K562 (cell line): Measurements from ENCODE around the gene COLEC12. TPM values are rescaled to one million over a fixed set of nuclear protein-coding genes. Genes with fewer than 3 reads are reported as not detected.

Experiments used
- ATAC-seq: fragments of 200-7000 bp; cut with Tn5 transposase; 3 replicates; pipeline ENCODE4 v1.9.1; 2020; ENCODE audit warnings: moderate library complexity
- BruUV-seq: library from RNA; stranded (reverse); fragments of 400-500 nt; replicated peaks from 2 replicates; lab custom pipeline; 2021; lab: Mats Ljungman, UMichigan
- CTCF ChIA-PET: fragments of 300-600 bp; formaldehyde crosslinking; extraction: SDS; loops from one replicate; lab custom pipeline; 2021; ENCODE audit warnings: low intra/inter-chr PET ratio; lab: Yijun Ruan, JAX
- POLR2A ChIA-PET: fragments of 300-600, 350-650 bp; sonication (Branson Sonifier 250); formaldehyde crosslinking; extraction: SDS; loops from one replicate; lab custom pipeline; 2021; ENCODE audit warnings: antibody characterized with exemption, inconsistent platforms; lab: Yijun Ruan, JAX
- DNase-seq, 4 experiments: peaks; one replicate each; pipeline versions ENCODE4 v3.0.0 to v3.0.0-alpha.2; 2011 to 2018; ENCODE audit warnings: low spot score in 3 of 4, mixed read lengths in 3 of 4; ENCODE audit errors: extremely low read depth in 1 of 4
- FAIRE-seq: peaks from 2 replicates; lab custom pipeline; 2011; peaks lifted over from hg19 to GRCh38; lab: Jason Lieb, UNC
- H2AFZ ChIP-seq: 2 replicates; pipeline ENCODE4 v1.6.0; 2011; ENCODE audit warnings: low read depth, low read length, control low read depth, inconsistent platforms
- H3K27ac ChIP-seq: fragments of 200-600 bp; 3 replicates; pipeline ENCODE4 v1.8.0; 2011; ENCODE audit warnings: low read depth, mild to moderate bottlenecking, control low read depth, inconsistent platforms, low read length, moderate library complexity, mixed read lengths; ENCODE audit errors: extremely low read depth
- H3K27me3 ChIP-seq, 2 experiments: fragments of 300-600 bp in 1 of 2; 2 replicates in 1 of 2; 3 replicates in 1 of 2; pipeline versions ENCODE4 v1.6.0 to v1.8.0; 2011; ENCODE audit warnings: inconsistent platforms in 2 of 2, low read length in 2 of 2, mild to moderate bottlenecking in 1 of 2, mixed read lengths in 1 of 2, moderate library complexity in 1 of 2; ENCODE audit not compliant: control insufficient read depth in 2 of 2, insufficient read depth in 2 of 2
- H3K36me3 ChIP-seq: fragments of 300-600 bp; 3 replicates; pipeline ENCODE4 v1.8.0; 2011; ENCODE audit warnings: mild to moderate bottlenecking, low read length, inconsistent platforms; ENCODE audit not compliant: control insufficient read depth, insufficient read depth
- H3K4me1 ChIP-seq, 2 experiments: fragments of 200-600 bp in 1 of 2; replicated peaks in 1 of 2; 2 replicates in 1 of 2; 3 replicates in 1 of 2; pipeline versions ENCODE4 v1.5.1 to v1.8.0; 2011; ENCODE audit warnings: inconsistent platforms in 2 of 2, low read length in 2 of 2, mild to moderate bottlenecking in 1 of 2, mixed read lengths in 1 of 2, moderate library complexity in 1 of 2; ENCODE audit not compliant: control insufficient read depth in 2 of 2, insufficient read depth in 2 of 2
- H3K4me2 ChIP-seq: 2 replicates; pipeline ENCODE4 v1.6.1; 2011; ENCODE audit warnings: low read length, control low read depth, inconsistent platforms, mixed read lengths; ENCODE audit not compliant: insufficient read depth
- H3K4me3 ChIP-seq: fragments of 200-600 bp; sonication (generic), shearing (Covaris generic); 2 replicates; pipeline ENCODE4 v1.5.1; 2016; ENCODE audit warnings: control low read depth, inconsistent platforms
- H3K79me2 ChIP-seq: fragments of 200-600 bp; 3 replicates; pipeline ENCODE4 v1.8.0; 2011; ENCODE audit warnings: low read length, inconsistent platforms; ENCODE audit not compliant: control insufficient read depth, insufficient read depth
- H3K9ac ChIP-seq, 2 experiments: 2 replicates each; pipeline versions ENCODE4 v1.6.0 to v1.6.1; 2011; ENCODE audit warnings: low read depth in 2 of 2, low read length in 2 of 2, control low read depth in 1 of 2, inconsistent platforms in 1 of 2, mild to moderate bottlenecking in 1 of 2, mixed read lengths in 1 of 2; ENCODE audit not compliant: insufficient read depth in 1 of 2
- H3K9me1 ChIP-seq: one replicate; pipeline ENCODE4 v1.6.0; 2011; ENCODE audit warnings: inconsistent platforms, mild to moderate bottlenecking, low read length, moderate library complexity; ENCODE audit not compliant: control insufficient read depth, insufficient read depth
- H3K9me3 ChIP-seq: replicated peaks from 2 replicates; pipeline ENCODE4 v1.5.1; 2011; ENCODE audit warnings: low read depth, low read length, inconsistent platforms; ENCODE audit not compliant: control insufficient read depth, insufficient read depth
- H4K20me1 ChIP-seq: replicated peaks from 2 replicates; pipeline ENCODE4 v1.6.1; 2011; ENCODE audit warnings: low read length, inconsistent platforms, mixed read lengths; ENCODE audit not compliant: control insufficient read depth, insufficient read depth
- CEBPB ChIP-seq: fragments of 450-650 bp; IDR thresholded peaks from 2 replicates; pipeline ENCODE4 v1.6.1; 2016; ENCODE audit warnings: missing genetic modification characterization, missing compliant biosample characterization
- CEBPG ChIP-seq, 3 experiments: fragments of 200-800 bp in 1 of 3; sonication (Bioruptor generic) in 1 of 3; sonication (generic) in 1 of 3; formaldehyde crosslinking in 1 of 3; IDR thresholded peaks in 2 of 3; conservative IDR thresholded peaks in 1 of 3; 2 replicates each; pipeline versions ENCODE4 v1.6.1 to v1.8.0; 2016 to 2022; ENCODE audit warnings: missing compliant biosample characterization in 2 of 3, missing genetic modification characterization in 2 of 3, mild to moderate bottlenecking in 1 of 3, missing genetic modification reagents in 1 of 3
- FOXJ3 ChIP-seq: sonication (generic); formaldehyde crosslinking; IDR thresholded peaks from 2 replicates; pipeline ENCODE4 v1.4.0; 2020; ENCODE audit warnings: mild to moderate bottlenecking, missing genetic modification reagents
- ZNF184 ChIP-seq: sonication (generic); formaldehyde crosslinking; IDR thresholded peaks from 2 replicates; pipeline ENCODE4 v1.5.0; 2020; ENCODE audit warnings: missing genetic modification reagents
- WGBS: fragments of 100-300 bp; shearing (Covaris generic); methylation state at CpG from one replicate; pipeline ENCODE4 v1.1.6; 2016; ENCODE audit warnings: low coverage, mixed read lengths; ENCODE audit not compliant: insufficient coverage; ENCODE audit errors: missing lambda C conversion rate; 5-methylcytosine and 5-hydroxymethylcytosine counted together
- in situ Hi-C: fragments of 300-500 bp; cut with MboI; formaldehyde crosslinking; loops from 4 replicates; pipeline ENCODE4 v1.15.0; 2018; ENCODE audit warnings: inconsistent platforms, mixed read lengths
- intact Hi-C: fragments of 100-400 bp; cut with micrococcal nuclease; formaldehyde crosslinking; loops from 2 replicates; pipeline ENCODE4 v1.14.2; 2022
- polyA plus RNA-seq, 8 experiments: library from polyadenylated mRNA; depleted of rRNA in 4 of 8; stranded (reverse) in 5 of 8; unstranded in 3 of 8; fragments of >200 nt; fragmentation: Nextera tagmentation in 2 of 8; fragmentation: Illumina TruSeq in 1 of 8; extraction: Ambion mirVana in 2 of 8; extraction: Trizol in 1 of 8; gene quantifications; 2 replicates each; pipeline versions ENCODE4 v1.2.1 to v1.2.3, GENCODE V29; 2011 to 2014; ENCODE audit warnings: inconsistent platforms in 1 of 8, missing spikeins in 1 of 8
- total RNA-seq, 7 experiments: library from RNA; depleted of rRNA in 6 of 7; stranded (reverse); fragments of >200 nt in 6 of 7; fragmentation: Illumina TruSeq in 2 of 7; extraction: Trizol in 2 of 7; gene quantifications; 2 replicates each; pipeline versions ENCODE4 v1.2.1 to v1.2.3, GENCODE V29; 2011 to 2021; ENCODE audit warnings: low replicate concordance in 1 of 7
- TF ChIP-seq, protein P1 (sequence below): fragments of 450-650 bp; IDR thresholded peaks from 2 replicates; pipeline ENCODE4 v1.6.1; 2016; ENCODE audit warnings: missing biosample characterization, missing genetic modification characterization
- TF ChIP-seq, protein P2 (sequence below): fragments of 450-650 bp; IDR thresholded peaks from one replicate; pipeline ENCODE4 v1.6.1; 2018; ENCODE audit warnings: mild to moderate bottlenecking, moderate library complexity; ENCODE audit not compliant: partially characterized antibody
- TF ChIP-seq, protein P3 (sequence below): IDR thresholded peaks from 2 replicates; pipeline ENCODE4 v1.6.1; 2011; ENCODE audit warnings: borderline replicate concordance, low read depth, mild to moderate bottlenecking, moderate library complexity, low read length; ENCODE audit not compliant: insufficient read depth, poor library complexity, severe bottlenecking
- TF ChIP-seq, protein P4 (sequence below): sonication (generic); formaldehyde crosslinking; IDR thresholded peaks from 2 replicates; pipeline ENCODE4 v1.8.1; 2023; ENCODE audit warnings: mild to moderate bottlenecking, missing genetic modification reagents

Gene COLEC12
- total and polyA plus RNA-seq, 9 of the 15 experiments (the other 6 are each of a cell fraction or from before 2014, with no cell fraction given): 0.04 TPM; not detected in 8

DNA sequence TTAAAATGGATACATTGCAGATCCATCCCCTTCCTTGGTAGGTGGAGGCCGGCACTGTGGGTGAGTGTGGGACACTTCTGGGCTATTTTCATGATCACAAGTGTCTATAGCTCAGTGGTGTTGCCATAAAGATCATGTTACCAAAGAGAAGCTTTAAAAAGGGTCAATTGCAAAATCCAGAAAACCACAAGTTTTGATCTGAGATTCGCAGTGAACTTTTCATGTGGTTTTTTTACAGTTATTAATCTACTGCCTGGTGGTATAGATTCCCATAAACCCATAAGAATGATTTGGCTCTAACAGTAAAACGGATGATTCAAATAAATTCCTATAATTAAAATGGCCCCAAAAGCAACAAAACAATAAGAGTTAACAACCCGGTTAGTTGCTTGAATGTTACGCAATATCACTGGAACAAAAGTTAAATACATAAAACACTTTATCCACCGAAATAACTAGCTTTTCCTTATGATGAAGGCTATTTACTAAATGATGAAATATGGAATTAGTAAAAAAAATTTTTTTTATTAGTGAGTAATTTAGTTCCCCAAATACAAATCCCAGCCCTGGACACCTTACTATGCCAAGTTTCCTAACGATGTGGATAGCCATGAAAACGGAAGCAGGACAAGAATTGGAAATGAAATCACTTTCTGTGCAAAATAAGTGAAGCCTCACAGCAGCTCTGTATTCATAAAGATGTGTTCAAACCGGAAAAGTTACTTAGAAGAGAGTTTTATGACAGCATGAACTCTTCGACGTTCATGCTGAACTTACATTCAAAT, 137.0 kb downstream of the COLEC12 start:
- in situ Hi-C loops: no loop called here
- no peak overlapping the region for H3K27ac ChIP-seq
- ATAC-seq: no peak
- no peaks in the 10 kb centered on the region for H3K36me3 ChIP-seq
- no peak for FAIRE-seq
- POLR2A ChIA-PET: no interaction called here
- CTCF ChIA-PET: no interaction called here
- no peaks in the 10 kb centered on the region for H3K4me1 ChIP-seq
- intact Hi-C loops: no loop called here
- H3K9ac ChIP-seq: no peak overlapping the region
- H2AFZ ChIP-seq: no peak overlapping the region
- H3K4me2 ChIP-seq: no peak overlapping the region
- BruUV-seq: no TSS peak
- TF ChIP-seq ZNF184 (CRISPR knock-in tag): no peak
- TF ChIP-seq, protein P1, sequence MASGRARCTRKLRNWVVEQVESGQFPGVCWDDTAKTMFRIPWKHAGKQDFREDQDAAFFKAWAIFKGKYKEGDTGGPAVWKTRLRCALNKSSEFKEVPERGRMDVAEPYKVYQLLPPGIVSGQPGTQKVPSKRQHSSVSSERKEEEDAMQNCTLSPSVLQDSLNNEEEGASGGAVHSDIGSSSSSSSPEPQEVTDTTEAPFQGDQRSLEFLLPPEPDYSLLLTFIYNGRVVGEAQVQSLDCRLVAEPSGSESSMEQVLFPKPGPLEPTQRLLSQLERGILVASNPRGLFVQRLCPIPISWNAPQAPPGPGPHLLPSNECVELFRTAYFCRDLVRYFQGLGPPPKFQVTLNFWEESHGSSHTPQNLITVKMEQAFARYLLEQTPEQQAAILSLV (tag): 0 out of 2 replicates have a peak, but pooled peaks have one; percentile 55
- TF ChIP-seq, protein P2, sequence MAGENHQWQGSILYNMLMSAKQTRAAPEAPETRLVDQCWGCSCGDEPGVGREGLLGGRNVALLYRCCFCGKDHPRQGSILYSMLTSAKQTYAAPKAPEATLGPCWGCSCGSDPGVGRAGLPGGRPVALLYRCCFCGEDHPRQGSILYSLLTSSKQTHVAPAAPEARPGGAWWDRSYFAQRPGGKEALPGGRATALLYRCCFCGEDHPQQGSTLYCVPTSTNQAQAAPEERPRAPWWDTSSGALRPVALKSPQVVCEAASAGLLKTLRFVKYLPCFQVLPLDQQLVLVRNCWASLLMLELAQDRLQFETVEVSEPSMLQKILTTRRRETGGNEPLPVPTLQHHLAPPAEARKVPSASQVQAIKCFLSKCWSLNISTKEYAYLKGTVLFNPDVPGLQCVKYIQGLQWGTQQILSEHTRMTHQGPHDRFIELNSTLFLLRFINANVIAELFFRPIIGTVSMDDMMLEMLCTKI: no peak
- TF ChIP-seq, protein P3, sequence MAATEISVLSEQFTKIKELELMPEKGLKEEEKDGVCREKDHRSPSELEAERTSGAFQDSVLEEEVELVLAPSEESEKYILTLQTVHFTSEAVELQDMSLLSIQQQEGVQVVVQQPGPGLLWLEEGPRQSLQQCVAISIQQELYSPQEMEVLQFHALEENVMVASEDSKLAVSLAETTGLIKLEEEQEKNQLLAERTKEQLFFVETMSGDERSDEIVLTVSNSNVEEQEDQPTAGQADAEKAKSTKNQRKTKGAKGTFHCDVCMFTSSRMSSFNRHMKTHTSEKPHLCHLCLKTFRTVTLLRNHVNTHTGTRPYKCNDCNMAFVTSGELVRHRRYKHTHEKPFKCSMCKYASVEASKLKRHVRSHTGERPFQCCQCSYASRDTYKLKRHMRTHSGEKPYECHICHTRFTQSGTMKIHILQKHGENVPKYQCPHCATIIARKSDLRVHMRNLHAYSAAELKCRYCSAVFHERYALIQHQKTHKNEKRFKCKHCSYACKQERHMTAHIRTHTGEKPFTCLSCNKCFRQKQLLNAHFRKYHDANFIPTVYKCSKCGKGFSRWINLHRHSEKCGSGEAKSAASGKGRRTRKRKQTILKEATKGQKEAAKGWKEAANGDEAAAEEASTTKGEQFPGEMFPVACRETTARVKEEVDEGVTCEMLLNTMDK: no peak
- no peak for TF ChIP-seq CEBPG (CRISPR knock-in tag; IDR thresholded peaks at IDR 0.05)
- TF ChIP-seq CEBPG (tag; conservative IDR thresholded peaks at IDR 0.05 in 1 of 2, IDR thresholded peaks at IDR 0.05 in 1 of 2): peak; percentile 85 to 99
- TF ChIP-seq FOXJ3 (CRISPR knock-in tag): no peak
- TF ChIP-seq, protein P4, sequence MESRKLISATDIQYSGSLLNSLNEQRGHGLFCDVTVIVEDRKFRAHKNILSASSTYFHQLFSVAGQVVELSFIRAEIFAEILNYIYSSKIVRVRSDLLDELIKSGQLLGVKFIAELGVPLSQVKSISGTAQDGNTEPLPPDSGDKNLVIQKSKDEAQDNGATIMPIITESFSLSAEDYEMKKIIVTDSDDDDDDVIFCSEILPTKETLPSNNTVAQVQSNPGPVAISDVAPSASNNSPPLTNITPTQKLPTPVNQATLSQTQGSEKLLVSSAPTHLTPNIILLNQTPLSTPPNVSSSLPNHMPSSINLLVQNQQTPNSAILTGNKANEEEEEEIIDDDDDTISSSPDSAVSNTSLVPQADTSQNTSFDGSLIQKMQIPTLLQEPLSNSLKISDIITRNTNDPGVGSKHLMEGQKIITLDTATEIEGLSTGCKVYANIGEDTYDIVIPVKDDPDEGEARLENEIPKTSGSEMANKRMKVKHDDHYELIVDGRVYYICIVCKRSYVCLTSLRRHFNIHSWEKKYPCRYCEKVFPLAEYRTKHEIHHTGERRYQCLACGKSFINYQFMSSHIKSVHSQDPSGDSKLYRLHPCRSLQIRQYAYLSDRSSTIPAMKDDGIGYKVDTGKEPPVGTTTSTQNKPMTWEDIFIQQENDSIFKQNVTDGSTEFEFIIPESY: no peak
- peak; percentile 96 for TF ChIP-seq CEBPB (tag)
- no peaks in the 10 kb centered on the region for H3K9me3 ChIP-seq
- no peak overlapping the region for H3K4me3 ChIP-seq
- no peaks in the 10 kb centered on the region for H3K79me2 ChIP-seq
- 0 out of 2 replicates have a peak, but pooled peaks cover 3% of the 10 kb centered on the region for H4K20me1 ChIP-seq
- 3% methylated on average over 11 of the region's 11 CpGs for WGBS
- H3K27me3 ChIP-seq: peaks cover 44 to 48% of the 10 kb centered on the region in 2 experiments
- DNase-seq: no peak
- H3K9me1 ChIP-seq: no peaks in the 10 kb centered on the region
